ENCODE measurements around the gene FLRT2.

The FLRT2 gene

DNA sequence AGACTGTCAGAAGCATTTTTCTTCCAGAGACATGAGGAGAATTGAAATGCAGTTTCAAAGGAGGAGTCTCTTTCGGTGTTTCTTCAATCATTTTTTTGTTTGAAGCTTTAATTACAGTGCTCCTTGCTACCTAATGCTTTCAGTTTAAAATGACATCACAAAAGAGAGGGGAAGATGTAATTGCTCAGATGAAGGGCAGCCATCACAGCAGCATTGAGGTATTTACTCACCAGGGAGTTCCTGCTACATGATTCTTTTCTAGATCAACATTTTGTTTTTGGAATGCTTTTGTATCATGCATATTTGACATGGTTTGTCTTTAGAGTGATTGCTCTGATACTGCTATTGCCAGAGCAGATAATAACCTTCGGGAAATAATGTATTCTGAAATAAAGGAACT is 28.6 kb downstream of the FLRT2 start:
- no peak for DNase-seq (ENCODE audit: low read depth in 2 of 2, low spot score in 1 of 2)

DNA sequence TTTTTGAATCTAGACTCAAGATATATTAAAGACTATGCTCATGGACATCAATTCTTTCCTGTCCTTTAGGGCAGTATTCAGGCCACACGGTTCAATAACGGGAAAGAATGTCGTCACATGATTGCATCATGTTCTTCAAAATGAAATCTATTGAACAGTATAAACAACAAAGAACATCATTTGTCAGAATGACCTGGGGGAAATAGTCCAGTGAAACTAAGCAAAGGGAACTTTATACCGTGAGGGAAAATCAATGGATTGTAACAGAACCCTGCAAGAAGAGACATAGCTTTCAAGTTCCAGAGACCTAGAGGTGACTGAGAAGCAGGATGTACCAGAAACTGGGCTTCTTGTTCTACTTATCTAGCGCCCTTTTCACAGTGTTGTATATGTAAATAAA is 32.7 kb downstream of the FLRT2 start:
- DNase-seq (ENCODE audit: low read depth in 2 of 2, low spot score in 1 of 2) = no peak

DNA sequence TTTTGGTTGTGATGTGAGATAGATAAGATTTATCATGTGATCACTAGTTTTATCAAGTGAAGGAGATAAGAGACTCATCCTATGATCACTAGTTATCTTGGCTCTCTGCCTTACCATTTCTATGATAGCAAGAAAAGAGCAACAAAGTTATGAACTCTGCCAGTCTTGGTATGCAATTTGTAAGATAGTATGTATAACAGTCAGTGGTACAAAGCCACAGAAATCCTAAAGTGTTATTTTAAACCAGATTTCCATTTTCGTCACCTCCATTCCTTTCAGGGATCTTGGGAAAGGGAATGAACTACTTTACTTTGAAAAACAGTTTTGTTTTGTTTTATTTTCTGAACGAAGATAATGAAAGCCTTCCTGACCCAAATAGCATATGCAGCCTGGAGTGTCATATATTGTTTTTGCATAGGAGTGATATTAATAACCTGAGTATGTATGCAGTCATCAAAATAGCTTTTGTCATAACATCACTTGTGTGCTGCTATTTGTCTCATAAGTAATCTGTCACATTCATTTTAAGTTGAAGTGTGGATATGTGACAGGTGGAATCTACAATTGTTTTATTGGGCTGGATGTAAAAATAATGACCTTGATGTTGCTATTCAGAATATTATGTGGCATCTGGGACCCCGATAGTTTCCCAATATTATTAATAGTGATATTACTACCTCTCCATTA is 35.0 kb downstream of the FLRT2 start:
- DNase-seq (ENCODE audit: low read depth in 2 of 2, low spot score in 1 of 2) = no peak

GRCh38 chr14:85565862-85566296 is 35.9 kb downstream of the FLRT2 start:
- no peak for DNase-seq (ENCODE audit: low read depth in 2 of 2, low spot score in 1 of 2)

DNA sequence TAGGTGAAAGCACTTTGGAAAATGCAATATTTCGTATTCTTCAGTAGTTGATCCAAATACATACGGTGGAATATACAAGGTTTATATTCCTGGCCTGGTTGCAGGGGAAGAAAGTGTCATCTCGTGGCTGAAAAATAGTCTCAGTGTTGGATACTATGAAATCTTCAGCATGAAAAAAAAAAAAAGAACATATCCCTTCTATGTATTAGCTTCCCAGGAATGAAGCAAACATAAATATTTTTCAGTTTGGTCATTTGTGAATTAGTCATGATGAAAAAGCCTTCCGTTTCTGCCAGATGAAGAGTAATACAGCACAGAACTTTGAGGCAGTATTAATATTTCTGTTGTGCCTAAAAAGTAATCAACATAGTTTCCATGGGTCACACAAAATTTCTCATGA is 36.7 kb downstream of the FLRT2 start:
- DNase-seq (ENCODE audit: low read depth in 2 of 2, low spot score in 1 of 2) = no peak

DNA sequence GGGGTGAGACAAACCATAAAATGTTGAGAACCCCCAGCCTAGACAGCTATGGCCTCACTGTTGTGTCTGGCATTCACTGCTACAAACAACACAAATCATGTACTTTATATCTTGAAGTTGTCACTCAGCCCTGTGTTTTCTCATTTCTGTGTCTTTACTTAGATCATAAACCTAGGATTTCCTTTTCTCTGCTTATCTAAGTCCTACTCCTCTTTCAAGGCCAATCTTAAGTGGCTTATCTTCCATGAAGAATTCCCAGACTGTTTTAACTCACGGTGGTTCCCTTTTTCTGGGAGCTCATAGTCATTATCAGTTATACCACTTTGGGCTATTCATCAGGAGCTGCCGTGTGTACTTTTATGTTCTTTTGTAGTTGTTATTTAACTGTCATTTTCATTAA is 42.1 kb downstream of the FLRT2 start:
- no peak for DNase-seq (ENCODE audit: low read depth in 2 of 2, low spot score in 1 of 2)

GRCh38 chr14:85572845-85573244 is 42.9 kb downstream of the FLRT2 start:
- DNase-seq (ENCODE audit: low read depth in 2 of 2, low spot score in 1 of 2) = no peak

DNA sequence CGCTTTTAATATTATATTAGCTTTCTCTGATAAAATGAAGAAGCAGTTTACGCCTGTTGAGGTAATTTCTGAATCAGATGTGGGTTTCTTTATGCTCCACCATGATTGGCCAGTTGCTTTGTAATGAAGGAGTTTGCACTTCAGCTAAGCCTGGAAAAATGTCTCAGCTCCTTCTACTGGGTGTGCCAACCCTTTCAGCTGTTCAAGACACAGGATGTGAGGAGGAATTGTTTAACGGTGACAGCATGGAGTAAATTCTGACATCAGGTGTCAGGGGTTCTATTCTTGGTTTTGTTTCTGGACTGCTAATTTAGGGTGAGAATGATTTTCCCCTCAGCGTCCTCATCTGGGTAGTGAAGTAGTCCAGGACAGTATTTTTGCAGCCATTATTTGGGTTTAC is 43.5 kb downstream of the FLRT2 start:
- DNase-seq (ENCODE audit: low read depth in 2 of 2, low spot score in 1 of 2) = no peak

DNA sequence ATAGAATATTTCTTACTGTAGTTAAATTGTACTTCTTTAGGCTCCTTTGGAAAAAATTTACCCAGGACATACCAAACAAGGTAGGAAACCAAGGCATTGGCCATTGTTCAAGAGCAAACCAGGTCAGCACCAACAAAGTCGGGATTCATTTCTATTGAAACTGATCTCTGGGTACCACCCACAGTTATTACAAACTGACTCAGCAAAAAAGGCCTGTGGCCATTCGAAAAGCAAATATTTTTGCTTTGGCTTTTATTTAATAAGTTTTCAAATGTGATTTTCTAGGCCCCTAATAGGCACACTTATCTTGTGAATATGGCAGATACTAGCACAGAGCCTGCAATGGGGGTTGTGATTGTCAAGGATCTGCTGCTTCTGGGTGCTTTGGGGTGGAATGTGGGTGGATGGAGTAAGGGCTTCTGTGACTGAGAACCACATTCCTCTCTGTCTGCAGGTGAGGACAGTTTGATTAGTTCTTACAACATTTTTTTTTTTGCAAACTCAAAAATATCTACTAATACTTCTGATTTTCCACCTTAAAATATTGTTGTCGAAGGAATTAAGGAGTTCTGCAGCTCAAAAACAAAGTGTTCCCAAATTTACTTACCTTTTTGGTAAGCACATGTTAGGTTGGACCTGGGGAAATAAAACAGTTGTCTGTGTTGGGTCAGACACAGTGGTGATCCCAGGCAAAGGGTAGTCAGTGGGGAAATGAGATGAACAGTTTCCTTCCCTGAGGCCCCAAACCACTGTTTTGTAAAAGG is 45.1 kb downstream of the FLRT2 start:
- no peak for DNase-seq (ENCODE audit: low read depth in 2 of 2, low spot score in 1 of 2)

GRCh38 chr14:85575617-85575898 is 45.6 kb downstream of the FLRT2 start:
- DNase-seq (ENCODE audit: low read depth in 2 of 2, low spot score in 1 of 2) = no peak

GRCh38 chr14:85576218-85576617 is 46.3 kb downstream of the FLRT2 start:
- no peak for DNase-seq (ENCODE audit: low read depth in 2 of 2, low spot score in 1 of 2)

DNA sequence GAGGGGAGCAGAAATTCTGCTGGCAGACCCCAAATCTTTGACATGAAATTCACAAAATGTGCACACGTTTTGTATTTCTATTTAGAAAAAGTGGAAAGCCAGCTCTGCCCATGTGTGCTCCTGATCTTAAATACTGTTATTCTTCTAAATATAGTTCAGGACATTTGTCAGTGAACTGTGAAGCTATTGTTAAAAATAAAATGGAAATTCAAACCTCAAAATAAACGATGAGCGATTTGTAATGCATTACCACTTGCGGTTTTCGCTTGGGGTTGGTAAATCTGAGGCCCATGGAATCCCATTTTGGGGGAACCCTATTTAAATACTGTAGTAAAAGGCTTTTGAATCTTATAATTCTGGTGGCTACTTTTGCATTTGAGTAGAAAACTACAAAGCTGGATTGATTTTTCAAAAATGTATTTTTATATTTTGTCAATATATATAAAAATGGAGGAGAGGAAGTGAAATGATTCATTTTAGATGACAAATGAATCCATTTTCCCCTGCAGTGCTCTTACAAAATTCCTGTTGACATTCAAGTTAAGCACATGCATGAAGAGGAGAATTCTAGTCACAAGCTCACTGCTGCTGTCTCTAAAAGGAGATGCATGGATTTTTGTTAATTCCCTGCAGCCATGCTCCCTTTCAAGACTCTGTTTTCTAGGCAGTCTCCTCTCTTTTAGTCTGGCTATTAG is 47.1 kb downstream of the FLRT2 start:
- DNase-seq (ENCODE audit: low read depth in 2 of 2, low spot score in 1 of 2) = no peak

DNA sequence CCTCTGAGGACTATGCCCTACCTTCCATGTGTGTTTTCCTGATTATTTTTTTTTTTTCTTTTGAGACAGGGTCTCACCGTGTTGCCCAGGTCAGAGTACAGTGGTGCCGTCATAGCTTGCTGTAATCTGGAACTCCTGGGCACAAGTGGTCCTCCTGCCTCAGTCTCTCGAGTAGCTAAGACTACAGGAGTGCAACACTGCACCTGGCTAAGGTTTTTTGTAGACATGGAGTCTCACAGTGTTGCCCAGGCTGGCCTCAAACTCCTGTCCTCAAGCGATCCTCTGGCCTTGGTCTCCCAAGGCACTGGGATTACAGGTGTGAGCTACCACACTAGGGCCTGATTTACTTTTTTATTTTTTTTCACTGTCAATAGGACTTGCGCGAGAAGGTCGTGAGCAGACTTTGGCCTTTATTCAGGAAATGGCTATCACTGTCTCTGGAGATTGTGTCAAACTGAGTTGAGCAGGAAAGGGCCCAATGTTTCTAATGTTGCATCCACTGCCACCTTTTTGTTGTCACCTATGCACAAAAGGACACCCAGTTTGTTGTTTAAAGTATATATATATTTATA is 47.7 kb downstream of the FLRT2 start:
- no peak for DNase-seq (ENCODE audit: low read depth in 2 of 2, low spot score in 1 of 2)

GRCh38 chr14:85578357-85578756 is 48.4 kb downstream of the FLRT2 start:
- DNase-seq (ENCODE audit: low read depth in 2 of 2, low spot score in 1 of 2) = no peak

DNA sequence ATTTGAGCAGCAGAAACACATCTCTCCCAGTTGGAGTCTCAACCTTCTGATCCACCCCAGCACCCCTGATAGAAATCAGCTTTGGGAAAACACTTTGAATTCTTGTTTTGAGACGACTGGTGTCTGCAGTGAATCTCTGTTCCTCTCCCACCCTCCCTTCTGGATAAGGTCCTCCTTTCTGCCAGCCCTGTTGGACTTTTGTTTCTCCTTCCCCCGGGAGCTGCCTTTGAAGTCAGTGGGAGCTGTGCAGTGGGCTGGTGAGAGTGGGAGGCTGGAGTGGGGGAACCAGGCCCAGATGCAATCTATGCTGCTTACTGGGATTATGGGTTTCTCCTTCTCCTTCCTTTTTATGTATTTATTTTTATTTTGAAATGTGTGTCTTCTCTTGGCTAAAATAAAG is 49.0 kb downstream of the FLRT2 start:
- no peak for DNase-seq (ENCODE audit: low read depth in 2 of 2, low spot score in 1 of 2)

DNA sequence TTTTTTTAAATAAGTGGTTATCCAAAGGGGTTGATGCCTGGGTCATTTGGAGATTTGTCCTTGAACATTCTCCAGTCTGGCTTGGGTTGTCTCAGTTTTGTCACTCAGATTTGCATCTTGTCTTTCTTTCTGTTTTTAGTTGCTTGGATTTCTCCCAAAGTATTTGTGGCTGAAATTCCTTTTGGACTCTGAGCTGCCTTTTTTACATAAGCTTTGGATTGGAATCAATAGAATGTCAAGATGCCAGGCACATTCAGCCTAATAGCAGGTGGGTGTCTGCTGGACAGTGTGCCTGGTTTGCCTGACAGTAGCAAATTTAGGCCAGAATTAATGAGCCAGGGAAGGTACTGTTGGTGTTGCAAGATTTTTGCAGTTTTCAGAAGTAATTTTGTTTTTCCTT is 50.0 kb downstream of the FLRT2 start:
- no peak for DNase-seq (ENCODE audit: low read depth in 2 of 2, low spot score in 1 of 2)

DNA sequence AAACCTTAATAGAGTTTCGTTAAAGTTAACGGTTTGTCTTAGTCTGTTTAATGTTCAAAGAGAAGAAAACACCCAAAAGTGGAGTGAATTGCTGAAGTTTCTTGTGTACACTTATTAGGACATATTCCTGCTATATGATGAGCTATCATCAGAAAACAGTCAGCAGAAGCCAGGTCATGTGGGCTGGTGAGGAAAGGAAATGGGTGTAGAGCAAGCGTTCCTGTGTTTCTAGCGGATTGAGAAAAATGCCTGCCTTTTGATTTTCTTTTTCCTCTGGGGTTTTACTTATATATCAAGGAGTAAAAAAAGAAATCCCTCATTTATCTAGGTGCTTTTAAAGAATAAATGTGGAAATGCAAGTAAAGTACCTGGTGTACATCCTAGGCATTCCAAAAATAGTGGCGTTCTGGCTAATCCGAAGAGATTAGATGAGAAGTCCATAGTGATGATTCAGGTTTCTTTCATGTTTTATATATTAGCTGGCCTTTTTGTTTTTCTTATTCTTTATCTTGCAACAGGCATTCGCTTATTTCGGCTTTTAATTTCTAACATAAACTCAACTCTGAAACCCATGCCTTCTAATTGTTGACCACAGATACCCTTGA is 50.7 kb downstream of the FLRT2 start:
- DNase-seq (ENCODE audit: low read depth in 2 of 2, low spot score in 1 of 2) = no peak

GRCh38 chr14:85581691-85582090 is 51.7 kb downstream of the FLRT2 start:
- DNase-seq (ENCODE audit: low read depth in 2 of 2, low spot score in 1 of 2) = no peak

DNA sequence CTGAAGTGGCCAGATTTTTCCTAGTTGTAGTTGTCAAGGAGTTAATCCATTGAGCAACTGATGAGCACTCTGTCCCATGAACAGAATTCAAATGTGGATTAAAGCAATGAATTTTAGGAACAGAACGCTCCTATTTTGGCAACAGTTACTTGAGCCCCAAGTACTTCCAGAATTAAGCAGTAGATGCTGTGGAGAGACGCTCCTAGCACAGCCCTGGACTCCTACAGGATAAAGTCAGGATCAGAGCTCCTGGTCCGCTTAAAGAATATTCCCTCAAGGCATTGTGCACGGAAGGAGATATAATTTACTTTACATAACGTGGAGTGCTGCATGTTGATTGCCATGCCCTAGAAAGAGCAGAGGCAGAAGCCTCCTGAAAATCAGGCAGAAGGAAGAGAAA is 53.4 kb downstream of the FLRT2 start:
- DNase-seq (ENCODE audit: low read depth in 2 of 2, low spot score in 1 of 2) = no peak

DNA sequence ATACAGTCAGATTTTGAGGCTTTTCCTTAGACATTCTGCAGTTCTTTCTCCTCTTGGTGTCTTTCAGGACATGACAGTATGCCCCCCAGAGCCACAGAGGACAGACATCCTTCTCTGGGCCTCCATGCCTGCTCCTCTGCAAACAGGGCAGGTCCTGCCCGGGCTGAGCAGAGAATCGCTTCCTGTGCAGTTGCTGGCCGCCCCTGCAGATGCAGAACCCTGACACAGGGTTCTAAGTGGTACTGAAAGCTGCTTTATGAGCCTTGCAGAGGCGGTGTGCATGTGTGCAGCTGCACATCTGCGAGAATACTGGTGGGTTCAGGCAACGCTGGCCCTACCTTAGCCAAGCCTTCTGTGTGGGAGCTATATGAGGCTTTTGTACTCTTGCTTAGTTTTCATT is 54.5 kb downstream of the FLRT2 start:
- no peak for DNase-seq (ENCODE audit: low read depth in 2 of 2, low spot score in 1 of 2)

DNA sequence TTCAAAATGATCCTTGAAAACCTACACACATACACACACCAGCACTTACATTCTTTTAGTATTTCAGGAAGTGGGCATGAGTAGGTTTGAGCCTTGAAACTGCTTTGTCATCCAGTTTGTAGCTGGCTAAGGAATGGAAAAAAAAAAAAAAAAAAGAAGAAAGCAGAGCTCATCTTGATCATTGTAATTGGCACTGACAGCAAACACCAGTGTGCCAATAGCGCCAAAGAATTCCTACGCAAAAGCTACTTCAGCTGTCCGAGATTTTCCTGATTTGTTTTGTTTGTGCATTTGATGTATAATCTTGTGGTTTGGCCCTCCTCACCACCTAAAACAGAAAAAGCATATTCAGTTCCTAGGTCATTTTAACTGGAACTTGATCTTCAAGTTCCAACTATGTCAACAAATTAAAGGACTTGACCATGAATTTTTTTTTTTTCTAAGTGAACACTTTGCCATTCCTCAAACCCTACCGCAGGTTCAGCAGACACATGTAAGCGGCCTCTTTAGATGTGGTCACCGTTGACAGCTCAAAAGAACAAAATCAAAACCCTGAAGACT is 57.3 kb downstream of the FLRT2 start:
- no peak for DNase-seq (ENCODE audit: low read depth in 2 of 2, low spot score in 1 of 2)
